ENCODE results near the gene SHFL. TPM values are rescaled to one million over a fixed set of nuclear protein-coding genes. Genes with fewer than 3 reads are reported as not detected.

Gene SHFL
- total RNA-seq, 1 donor from 2014 or later: 64.1 TPM

DNA sequence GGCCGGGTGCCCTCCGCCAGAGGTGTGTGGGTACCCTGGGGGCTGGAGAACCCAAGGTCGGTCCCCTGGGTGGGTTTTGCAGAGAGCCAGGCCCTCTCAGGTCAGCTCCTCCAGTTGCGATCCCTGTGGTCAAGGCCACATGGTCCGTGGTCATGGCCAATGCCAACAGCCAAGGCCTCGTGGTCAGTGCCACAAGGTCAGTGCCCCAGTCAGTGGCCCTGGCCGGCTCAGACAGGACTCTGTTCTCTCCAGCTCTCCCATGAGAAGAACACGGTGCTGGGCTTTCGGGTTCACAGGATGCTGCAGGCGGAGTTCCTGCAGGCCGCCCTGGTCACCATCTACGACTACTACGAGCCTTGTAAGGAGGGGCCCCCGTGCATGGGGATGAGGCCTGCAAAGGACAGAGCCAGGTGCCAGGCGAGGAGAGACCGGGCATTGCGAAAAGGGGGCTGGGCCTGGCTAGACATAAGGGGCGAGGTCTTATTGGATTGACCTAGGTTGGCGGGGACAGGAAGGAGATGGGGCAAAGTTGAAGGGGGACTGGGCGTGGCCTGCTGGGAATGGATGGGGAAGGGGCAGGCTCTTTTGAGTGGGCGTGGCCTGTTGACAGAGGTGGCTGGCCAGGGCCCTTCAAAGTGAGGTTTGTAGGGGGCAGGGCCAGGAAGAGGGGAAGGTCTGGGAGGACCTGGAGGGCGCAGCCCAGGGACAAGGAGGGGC, 15.2 kb upstream of the SHFL start:
- H3K36me3 Mint-ChIP-seq (ENCODE audit: low read depth): no peaks in the 10 kb centered on the region
- intact Hi-C loops (cut with micrococcal nuclease): no loop called here
- H3K4me3 Mint-ChIP-seq: no peak overlapping the region
- no peak overlapping the region for H3K27ac Mint-ChIP-seq
- no peak for DNase-seq (ENCODE audit: low spot score)
- H3K4me1 Mint-ChIP-seq (ENCODE audit: low read depth): peaks cover 9% of the 10 kb centered on the region
- H3K27me3 Mint-ChIP-seq (ENCODE audit: insufficient read depth): peaks cover 5% of the 10 kb centered on the region
- peaks cover 3% of the 10 kb centered on the region for H3K9me3 Mint-ChIP-seq

DNA sequence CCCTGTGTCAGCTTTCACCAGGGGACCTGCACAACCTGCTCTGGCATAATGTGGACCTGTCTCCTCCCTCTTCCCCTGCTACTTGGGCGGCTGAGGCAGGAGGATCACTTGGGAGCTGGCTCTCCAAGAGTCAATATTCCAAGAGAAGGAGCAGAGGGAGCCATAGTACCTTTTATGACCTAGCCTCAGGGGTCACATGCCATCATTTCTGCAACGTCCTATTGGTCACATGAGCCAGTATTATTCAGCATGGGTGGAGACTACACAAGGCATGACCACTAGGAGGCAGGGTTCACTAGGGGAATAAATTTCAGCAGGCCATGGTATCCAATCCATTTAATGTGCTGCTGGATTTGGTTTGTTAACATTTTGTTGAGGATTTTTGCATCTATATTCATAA, 12.0 kb upstream of the SHFL start:
- no peak overlapping the region for H3K27ac Mint-ChIP-seq
- no peaks in the 10 kb centered on the region for H3K36me3 Mint-ChIP-seq (ENCODE audit: low read depth)
- H3K9me3 Mint-ChIP-seq: peaks cover 3% of the 10 kb centered on the region
- no peaks in the 10 kb centered on the region for H3K4me1 Mint-ChIP-seq (ENCODE audit: low read depth)
- intact Hi-C loops (cut with micrococcal nuclease): loop anchor here (1.0 kb wide), 4 partner anchors 39 to 315 kb away; no protein-coding TSS in a partner anchor
- peaks cover 18% of the 10 kb centered on the region for H3K27me3 Mint-ChIP-seq (ENCODE audit: insufficient read depth)
- peak; percentile 22 for DNase-seq (ENCODE audit: low spot score)
- no peak overlapping the region for H3K4me3 Mint-ChIP-seq

DNA sequence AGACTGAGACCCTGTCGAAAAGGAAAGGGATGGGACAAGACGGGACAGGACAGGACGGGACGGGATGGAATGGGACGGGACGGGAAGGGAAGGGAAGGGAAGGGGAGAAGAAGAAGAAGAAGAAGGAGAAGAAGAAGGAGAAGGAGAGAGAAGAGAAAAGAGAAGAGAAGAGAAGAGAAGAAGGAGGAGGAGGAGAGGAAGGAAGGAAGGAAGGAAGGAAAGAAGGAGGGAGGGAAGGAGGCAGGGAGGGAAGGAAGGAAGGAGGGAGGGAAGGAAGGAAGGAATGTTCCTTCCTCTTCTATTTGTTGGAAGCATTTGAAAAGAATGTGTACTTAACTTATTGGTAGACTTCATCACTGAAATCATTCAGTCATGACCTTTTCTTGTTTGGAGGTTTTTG, 9.6 kb upstream of the SHFL start:
- no peak for DNase-seq (ENCODE audit: low spot score)
- Mint-ChIP-seq H3K4me1 (ENCODE audit: low read depth) (no peaks in the 10 kb centered on the region), H3K36me3 (ENCODE audit: low read depth) (no peaks in the 10 kb centered on the region), H3K4me3 (no peak overlapping the region), H3K9me3 (peaks cover 3% of the 10 kb centered on the region), H3K27me3 (ENCODE audit: insufficient read depth) (peaks cover 18% of the 10 kb centered on the region), H3K27ac (no peak overlapping the region)
- intact Hi-C loops (cut with micrococcal nuclease): no loop called here

DNA sequence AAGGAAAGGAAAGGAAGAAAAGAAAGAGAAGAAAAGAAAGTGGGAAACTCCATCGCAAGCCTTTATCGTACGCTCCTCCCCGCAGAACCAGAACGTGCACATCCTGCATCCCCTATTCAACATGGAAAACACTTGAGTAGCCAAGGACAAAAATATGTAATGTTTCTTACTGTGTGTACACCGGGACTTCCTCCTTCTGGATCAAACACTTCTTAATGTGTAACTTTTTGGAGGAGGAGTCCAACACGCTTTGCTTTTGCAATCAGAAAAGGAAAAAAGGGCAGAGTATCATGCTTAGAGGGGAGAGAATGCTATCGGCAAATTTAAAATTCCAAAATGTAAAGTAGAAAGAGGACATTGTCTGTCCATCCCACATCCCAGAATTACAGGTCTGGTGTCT, 7.8 kb upstream of the SHFL start:
- intact Hi-C loops (cut with micrococcal nuclease): no loop called here
- no peak overlapping the region for H3K27ac Mint-ChIP-seq
- no peak for DNase-seq (ENCODE audit: low spot score)
- H3K36me3 Mint-ChIP-seq (ENCODE audit: low read depth): no peaks in the 10 kb centered on the region
- H3K4me3 Mint-ChIP-seq: no peak overlapping the region
- H3K9me3 Mint-ChIP-seq: peaks cover 3% of the 10 kb centered on the region
- peaks cover 18% of the 10 kb centered on the region for H3K27me3 Mint-ChIP-seq (ENCODE audit: insufficient read depth)
- no peaks in the 10 kb centered on the region for H3K4me1 Mint-ChIP-seq (ENCODE audit: low read depth)

DNA sequence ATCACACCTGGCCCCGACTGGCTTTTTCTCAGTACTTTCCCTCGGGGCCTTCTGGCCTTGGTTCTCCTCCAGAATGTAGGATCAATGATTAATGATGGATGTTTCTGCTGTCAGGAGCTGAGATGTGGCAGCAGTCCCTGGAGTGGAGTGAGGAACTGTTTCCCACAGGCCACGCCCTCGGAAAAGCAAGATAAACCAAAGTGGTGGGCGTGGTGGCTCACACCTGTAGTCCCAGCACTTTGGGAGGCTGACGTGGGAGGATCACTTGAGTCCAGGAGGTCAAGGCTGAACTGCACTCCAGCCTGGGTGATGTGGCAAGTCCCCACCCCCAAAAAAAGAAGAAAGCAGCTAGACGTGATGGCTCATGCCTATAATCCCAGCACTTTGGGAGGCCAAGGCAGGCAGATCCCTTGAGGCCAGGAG, 7.1 kb upstream of the SHFL start:
- H3K27ac Mint-ChIP-seq: no peak overlapping the region
- DNase-seq (ENCODE audit: low spot score): no peak
- H3K4me3 Mint-ChIP-seq: no peak overlapping the region
- peaks cover 2% of the 10 kb centered on the region for H3K9me3 Mint-ChIP-seq
- intact Hi-C loops (cut with micrococcal nuclease): no loop called here
- peaks cover 18% of the 10 kb centered on the region for H3K27me3 Mint-ChIP-seq (ENCODE audit: insufficient read depth)
- H3K36me3 Mint-ChIP-seq (ENCODE audit: low read depth): no peaks in the 10 kb centered on the region
- no peaks in the 10 kb centered on the region for H3K4me1 Mint-ChIP-seq (ENCODE audit: low read depth)

DNA sequence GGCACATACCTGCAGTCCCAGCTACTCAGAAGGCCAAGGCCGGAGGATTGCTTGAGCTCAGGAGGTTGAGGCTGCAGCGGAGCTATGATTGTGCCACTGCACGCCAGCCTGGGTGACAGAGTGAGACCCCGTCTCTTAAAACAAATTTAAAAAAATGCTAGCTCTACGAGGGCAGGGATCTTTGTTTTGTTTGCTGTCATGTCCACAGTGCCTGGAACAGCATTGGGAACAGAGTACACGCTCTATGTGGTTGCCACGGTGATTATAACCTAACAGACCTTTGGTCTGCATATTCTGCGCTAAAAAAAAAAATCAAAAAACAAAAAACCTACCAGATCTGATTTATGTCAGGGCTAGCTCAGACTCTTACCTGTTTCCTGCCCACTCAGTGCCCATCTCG, 2.2 kb upstream of the SHFL start:
- peaks cover 6% of the 10 kb centered on the region for H3K36me3 Mint-ChIP-seq (ENCODE audit: low read depth)
- H3K27me3 Mint-ChIP-seq (ENCODE audit: insufficient read depth): peaks cover 2% of the 10 kb centered on the region
- no peak for DNase-seq (ENCODE audit: low spot score)
- intact Hi-C loops (cut with micrococcal nuclease): no loop called here
- H3K27ac Mint-ChIP-seq: no peak overlapping the region
- H3K9me3 Mint-ChIP-seq: no peaks in the 10 kb centered on the region
- H3K4me3 Mint-ChIP-seq: no peak overlapping the region
- H3K4me1 Mint-ChIP-seq (ENCODE audit: low read depth): peaks cover 7% of the 10 kb centered on the region

DNA sequence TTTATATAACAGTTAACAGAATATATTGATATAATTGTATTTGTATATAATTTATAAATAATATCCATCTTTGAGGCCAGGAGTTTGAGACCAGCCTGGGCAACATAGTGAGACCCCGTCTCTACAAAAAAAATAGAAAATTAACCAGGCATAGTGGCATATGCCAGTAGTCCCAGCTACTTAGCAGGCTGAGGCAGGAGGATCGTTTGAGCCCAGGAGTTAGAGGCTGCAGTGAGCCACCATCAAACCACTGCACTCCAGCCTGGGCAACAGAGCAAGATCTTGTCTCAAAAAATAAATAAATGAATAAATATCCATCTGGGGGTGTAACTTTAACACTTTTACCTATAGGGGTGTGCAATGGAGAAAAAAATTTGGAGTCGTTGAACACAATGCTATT, 1.3 kb upstream of the SHFL start:
- Mint-ChIP-seq H3K27me3 (ENCODE audit: insufficient read depth) (peaks cover 2% of the 10 kb centered on the region), H3K4me1 (ENCODE audit: low read depth) (peaks cover 7% of the 10 kb centered on the region), H3K36me3 (ENCODE audit: low read depth) (peaks cover 13% of the 10 kb centered on the region), H3K9me3 (no peaks in the 10 kb centered on the region), H3K27ac (peak overlapping the region; percentile 88), H3K4me3 (peak overlapping the region; percentile 90)
- intact Hi-C loops (cut with micrococcal nuclease): no loop called here
- DNase-seq (ENCODE audit: low spot score): no peak

DNA sequence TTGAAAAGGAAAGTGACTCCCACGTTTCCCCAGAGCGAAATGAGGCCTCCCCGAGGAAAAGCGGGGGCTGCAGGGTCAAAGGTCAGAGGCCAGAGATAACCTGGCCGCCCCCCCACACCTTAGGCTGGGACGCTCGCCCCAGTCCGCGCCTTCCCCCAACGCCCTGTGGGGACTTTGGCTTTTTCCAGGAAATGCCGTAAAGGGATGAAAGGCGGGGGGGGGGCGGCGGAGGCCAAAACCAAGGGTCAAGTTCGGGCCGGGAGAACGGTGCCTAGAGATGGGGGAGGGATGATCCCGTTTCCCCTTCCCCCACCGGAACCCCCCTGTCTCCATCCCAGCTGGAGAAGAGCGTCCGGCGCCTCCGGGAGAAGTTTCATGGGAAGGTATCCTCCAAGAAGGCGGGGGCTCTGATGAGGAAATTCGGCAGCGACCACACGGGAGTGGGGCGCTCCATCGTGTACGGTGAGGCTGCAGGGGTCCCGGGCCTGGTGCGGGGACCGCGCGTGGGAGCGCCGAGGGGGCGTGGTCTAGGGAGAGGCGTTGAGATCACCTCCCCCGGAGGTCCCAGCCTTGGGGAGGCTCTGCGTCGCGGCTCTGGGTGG, 575 bp downstream of the SHFL start:
- Mint-ChIP-seq H3K27me3 (ENCODE audit: insufficient read depth) (no peaks in the 10 kb centered on the region), H3K27ac (peak overlapping the region; percentile 79), H3K4me3 (peak overlapping the region; percentile 90), H3K4me1 (ENCODE audit: low read depth) (peaks cover 7% of the 10 kb centered on the region), H3K9me3 (no peaks in the 10 kb centered on the region), H3K36me3 (ENCODE audit: low read depth) (peaks cover 19% of the 10 kb centered on the region)
- DNase-seq (ENCODE audit: low spot score): no peak
- intact Hi-C loops (cut with micrococcal nuclease): loop anchor here (1.0 to 2.0 kb wide), 2 partner anchors 10 to 18 kb away; no protein-coding TSS in a partner anchor

DNA sequence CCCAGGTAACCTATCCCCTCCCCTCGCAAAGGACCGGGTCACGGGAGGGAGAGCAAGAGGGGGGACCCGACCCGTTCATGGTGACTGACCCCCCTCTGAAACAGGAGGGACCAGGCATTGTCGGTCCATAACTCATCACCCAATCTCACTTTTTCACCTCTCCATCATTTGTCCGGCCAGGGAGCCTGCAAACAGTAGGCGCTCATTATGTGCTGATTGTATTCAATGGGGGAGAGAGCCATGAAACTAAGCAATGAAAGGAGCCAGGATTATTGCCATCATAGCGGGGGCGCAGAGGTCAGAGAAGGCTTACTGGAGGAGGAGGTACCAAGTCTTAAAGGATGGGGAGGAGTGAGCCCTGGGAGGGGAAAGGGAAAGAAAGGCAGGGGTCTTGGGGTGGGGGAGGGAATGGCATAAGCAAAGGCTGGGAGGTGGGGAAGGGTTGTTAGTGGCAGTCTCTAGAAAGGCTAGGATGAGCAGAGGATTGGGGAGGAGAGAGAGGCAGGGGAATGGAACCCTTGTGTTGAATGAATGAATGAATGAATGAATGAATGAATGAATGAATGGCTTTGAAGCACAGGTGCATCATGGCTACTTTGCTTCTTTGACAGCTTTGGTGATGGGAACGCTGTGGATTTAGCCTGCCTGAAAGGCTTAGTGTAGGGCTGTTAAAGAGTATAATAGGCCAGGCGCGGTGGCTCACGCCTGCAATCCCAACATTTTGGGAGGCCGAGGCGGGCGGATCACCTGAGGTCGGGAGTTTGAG, 1.4 kb downstream of the SHFL start:
- Mint-ChIP-seq H3K4me1 (ENCODE audit: low read depth) (peaks cover 7% of the 10 kb centered on the region), H3K27me3 (ENCODE audit: insufficient read depth) (no peaks in the 10 kb centered on the region), H3K4me3 (peak overlapping the region; percentile 90), H3K36me3 (ENCODE audit: low read depth) (peaks cover 25% of the 10 kb centered on the region), H3K9me3 (no peaks in the 10 kb centered on the region), H3K27ac (peak overlapping the region; percentile 79)
- intact Hi-C loops (cut with micrococcal nuclease): loop anchor here (2.0 kb wide), 1 partner anchor 17 kb away; no protein-coding TSS in a partner anchor
- no peak for DNase-seq (ENCODE audit: low spot score)

DNA sequence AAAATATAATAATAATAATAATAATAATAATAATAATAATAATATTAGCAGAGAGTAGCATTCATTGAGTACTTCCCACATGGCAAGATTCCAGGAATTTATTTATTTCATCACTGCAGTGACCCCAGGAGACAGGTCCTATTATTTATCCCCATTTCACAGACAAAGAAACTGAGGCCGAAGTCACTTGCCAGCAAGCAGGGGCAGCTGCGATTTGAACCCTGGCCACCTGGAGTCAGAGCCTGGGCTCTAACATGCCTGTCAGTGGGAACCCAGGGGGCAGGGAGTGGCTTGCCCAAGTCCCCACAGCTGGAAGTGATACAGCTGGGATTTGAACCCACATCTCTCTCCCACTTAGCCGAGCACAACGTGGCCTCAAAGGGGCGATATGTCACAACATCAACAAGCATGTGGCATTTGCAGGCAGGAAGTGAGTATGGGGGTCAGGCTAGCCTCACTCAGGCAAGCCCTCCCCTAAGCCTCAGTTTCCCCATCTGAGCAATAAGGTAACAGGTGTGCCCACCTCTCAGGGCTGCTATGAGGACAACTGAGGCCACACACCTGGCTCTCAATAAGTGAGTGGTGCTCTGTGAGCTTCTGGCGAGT, 2.9 kb downstream of the SHFL start:
- Mint-ChIP-seq H3K4me3 (no peak overlapping the region), H3K4me1 (ENCODE audit: low read depth) (peaks cover 12% of the 10 kb centered on the region), H3K9me3 (no peaks in the 10 kb centered on the region), H3K36me3 (ENCODE audit: low read depth) (peaks cover 37% of the 10 kb centered on the region), H3K27ac (no peak overlapping the region), H3K27me3 (ENCODE audit: insufficient read depth) (no peaks in the 10 kb centered on the region)
- intact Hi-C loops (cut with micrococcal nuclease): no loop called here
- no peak for DNase-seq (ENCODE audit: low spot score)

DNA sequence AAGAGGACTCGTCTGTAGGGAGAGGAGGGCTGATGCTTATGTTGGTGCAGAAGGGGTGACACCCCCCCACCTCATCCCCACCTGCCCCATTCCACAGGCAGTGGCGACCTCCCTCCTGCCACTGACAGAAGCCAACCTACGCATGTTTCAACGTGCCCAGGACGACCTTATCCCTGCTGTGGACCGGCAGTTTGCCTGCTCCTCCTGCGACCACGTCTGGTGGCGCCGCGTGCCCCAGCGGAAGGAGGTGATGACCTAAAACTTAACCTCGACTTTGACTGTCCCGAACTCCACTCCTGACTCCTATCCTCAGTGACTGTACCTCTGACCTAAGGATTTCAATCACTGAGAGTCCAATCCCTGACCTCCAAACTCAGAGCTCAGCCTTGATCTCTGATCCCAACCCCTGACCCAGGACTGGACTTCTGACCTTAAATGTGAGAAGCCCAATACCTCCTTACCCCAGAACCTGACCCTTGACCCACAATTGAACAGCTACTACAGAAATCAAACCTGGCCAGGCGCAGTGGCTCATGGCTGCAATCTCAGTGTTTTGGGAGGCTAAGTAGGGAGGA, 3.8 kb downstream of the SHFL start:
- no peak overlapping the region for H3K4me3 Mint-ChIP-seq
- H3K4me1 Mint-ChIP-seq (ENCODE audit: low read depth): peaks cover 12% of the 10 kb centered on the region
- H3K27me3 Mint-ChIP-seq (ENCODE audit: insufficient read depth): no peaks in the 10 kb centered on the region
- peaks cover 43% of the 10 kb centered on the region for H3K36me3 Mint-ChIP-seq (ENCODE audit: low read depth)
- intact Hi-C loops (cut with micrococcal nuclease): no loop called here
- no peak overlapping the region for H3K27ac Mint-ChIP-seq
- H3K9me3 Mint-ChIP-seq: no peaks in the 10 kb centered on the region
- no peak for DNase-seq (ENCODE audit: low spot score)

DNA sequence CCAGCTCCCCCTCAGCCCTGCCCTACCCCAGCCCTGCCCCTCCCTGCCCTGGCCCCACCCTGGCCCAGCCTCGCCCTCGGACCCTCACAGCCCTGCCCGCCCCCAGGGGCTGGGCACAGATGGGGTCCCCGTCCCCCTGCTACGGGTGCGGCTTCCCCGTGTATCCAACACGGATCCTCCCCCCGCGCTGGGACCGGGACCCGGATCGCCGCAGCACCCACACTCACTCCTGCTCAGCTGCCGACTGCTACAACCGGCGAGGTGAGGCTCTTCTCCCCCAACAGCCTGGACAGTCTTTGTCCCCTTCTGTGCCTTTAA, 5.2 kb downstream of the SHFL start:
- intact Hi-C loops (cut with micrococcal nuclease): no loop called here
- DNase-seq (ENCODE audit: low spot score): no peak
- H3K27me3 Mint-ChIP-seq (ENCODE audit: insufficient read depth): no peaks in the 10 kb centered on the region
- no peak overlapping the region for H3K4me3 Mint-ChIP-seq
- H3K27ac Mint-ChIP-seq: no peak overlapping the region
- H3K9me3 Mint-ChIP-seq: no peaks in the 10 kb centered on the region
- peaks cover 12% of the 10 kb centered on the region for H3K4me1 Mint-ChIP-seq (ENCODE audit: low read depth)
- H3K36me3 Mint-ChIP-seq (ENCODE audit: low read depth): peaks cover 45% of the 10 kb centered on the region

Data from activated T-helper 1 cell treated with anti-CD3 and anti-CD28 coated beads, Interleukin-12 subunit alpha, Interleukin-12 subunit beta, Interleukin-2, Interleukin-4 antibody, amounts not matched to agents 30 ng/mL and 10 ng/mL and 1 ng/mL, durations not matched to agents 14 hours and 24 hours and 36 hours (primary cell).